Activated gamma-delta T cell (primary cell): ENCODE data around the gene FBXL12.
A peak's percentile ranks its signal among the peaks of the same experiment; 100 is the strongest.
"Not testable (repeated sequence)": the region's sequence is repeated elsewhere in the genome, so short reads cannot be mapped to it uniquely, and the experiment has no call there.

Experiments used
- DNase-seq: peaks from one replicate; lab custom pipeline; 2025; lab: John Stamatoyannopoulos, UW
- total RNA-seq, 2 donors: gene quantifications; one replicate each; lab custom pipeline; 2026; lab: John Stamatoyannopoulos, UW

Gene FBXL12
- 28.6 to 39.8 reads per million in 2 donors for total RNA-seq

GRCh38 chr19:9818734-9819595, at the start of gene FBXL12:
Gene FBXL12, minus strand, starts transcription at chr19:9819079. Its CDS starts 266 bp downstream, at chr19:9818813.
- peak; percentile 100 for DNase-seq

- DNase-seq: no peak
Observed at GRCh38 chr19:9865732-9866501, 47.0 kb upstream of the FBXL12 start.

- no peak for DNase-seq
Observed at GRCh38 chr19:9863759-9864158, 44.9 kb upstream of the FBXL12 start.

- no peak for DNase-seq
Observed at GRCh38 chr19:9862938-9863337, 44.1 kb upstream of the FBXL12 start.

- no peak for DNase-seq
Observed at GRCh38 chr19:9861503-9861902, 42.6 kb upstream of the FBXL12 start.

- DNase-seq: no peak
Observed at GRCh38 chr19:9860407-9860806, 41.5 kb upstream of the FBXL12 start.

GRCh38 chr19:9858766-9859165, 39.9 kb upstream of the FBXL12 start:
- no peak for DNase-seq

- DNase-seq: no peak
Observed at GRCh38 chr19:9857920-9858746, 39.3 kb upstream of the FBXL12 start.

- DNase-seq: no peak
Observed at GRCh38 chr19:9857076-9857721, 38.3 kb upstream of the FBXL12 start.

GRCh38 chr19:9856609-9857008, 37.7 kb upstream of the FBXL12 start:
- no peak for DNase-seq

- no peak for DNase-seq
Observed at GRCh38 chr19:9854282-9854846, 35.5 kb upstream of the FBXL12 start.

GRCh38 chr19:9850235-9850959, 31.5 kb upstream of the FBXL12 start:
- DNase-seq: no peak

- no peak for DNase-seq
Observed at GRCh38 chr19:9849791-9850190, 30.9 kb upstream of the FBXL12 start.

- DNase-seq: no peak
Observed at GRCh38 chr19:9848762-9849161, 29.9 kb upstream of the FBXL12 start.

- DNase-seq: no peak
Observed at GRCh38 chr19:9848060-9848459, 29.2 kb upstream of the FBXL12 start.

GRCh38 chr19:9847087-9847671, 28.3 kb upstream of the FBXL12 start:
- no peak for DNase-seq

- not testable (repeated sequence) for DNase-seq
Observed at GRCh38 chr19:9843626-9844273, 24.9 kb upstream of the FBXL12 start.

- DNase-seq: no peak
Observed at GRCh38 chr19:9842834-9843625, 24.2 kb upstream of the FBXL12 start.

- no peak for DNase-seq
Observed at GRCh38 chr19:9839415-9839814, 20.5 kb upstream of the FBXL12 start.
